ENCODE measurements around the gene KAZALD1.

DNA sequence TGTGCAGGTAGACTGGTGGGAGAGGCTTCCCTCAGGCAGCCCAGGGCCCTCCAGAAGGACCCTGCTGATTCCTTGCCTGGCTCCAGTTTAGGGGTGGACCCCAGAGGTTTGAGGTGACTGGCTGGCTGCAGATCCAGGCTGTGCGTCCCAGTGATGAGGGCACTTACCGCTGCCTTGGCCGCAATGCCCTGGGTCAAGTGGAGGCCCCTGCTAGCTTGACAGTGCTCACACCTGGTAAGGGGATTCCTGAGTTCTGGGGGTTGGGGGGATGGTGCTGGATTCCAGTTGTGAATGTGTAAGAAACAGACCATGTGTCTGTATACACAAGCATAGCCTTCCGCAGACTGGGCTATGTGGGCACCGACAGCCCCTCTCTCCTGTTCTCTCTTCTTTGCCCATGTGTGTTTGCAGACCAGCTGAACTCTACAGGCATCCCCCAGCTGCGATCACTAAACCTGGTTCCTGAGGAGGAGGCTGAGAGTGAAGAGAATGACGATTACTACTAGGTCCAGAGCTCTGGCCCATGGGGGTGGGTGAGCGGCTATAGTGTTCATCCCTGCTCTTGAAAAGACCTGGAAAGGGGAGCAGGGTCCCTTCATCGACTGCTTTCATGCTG, 2.7 kb downstream of the KAZALD1 start:
- no peak for TF ChIP-seq CTCF (IDR thresholded peaks at IDR 0.05; ENCODE audit: low read length)
- no peak for TF ChIP-seq EZH2 (IDR thresholded peaks at IDR 0.05; ENCODE audit: borderline replicate concordance, low read length)

All from OCI-LY1 (cell line).